Muscle of back (tissue), 11 donors: ENCODE measurements around the gene CXorf65. TPM values are rescaled to one million over a fixed set of nuclear protein-coding genes. Genes with fewer than 3 reads are reported as not detected.

Experiments used
- DNase-seq, 3 donors: peaks; one replicate each; pipeline versions ENCODE4 v3.0.0 to v3.0.0-alpha.2; 2013
- polyA plus RNA-seq, 10 donors: library from polyadenylated mRNA; unstranded; fragments of 120-200 nt; gene quantifications; one replicate each; pipeline ENCODE4 v1.2.1, GENCODE V29; 2013; ENCODE audit not compliant: insufficient read length in 10 of 10

Gene CXorf65
- polyA plus RNA-seq, 10 donors, result 0.52 to 2.0 (median 1.1) TPM; not detected in 4

DNA sequence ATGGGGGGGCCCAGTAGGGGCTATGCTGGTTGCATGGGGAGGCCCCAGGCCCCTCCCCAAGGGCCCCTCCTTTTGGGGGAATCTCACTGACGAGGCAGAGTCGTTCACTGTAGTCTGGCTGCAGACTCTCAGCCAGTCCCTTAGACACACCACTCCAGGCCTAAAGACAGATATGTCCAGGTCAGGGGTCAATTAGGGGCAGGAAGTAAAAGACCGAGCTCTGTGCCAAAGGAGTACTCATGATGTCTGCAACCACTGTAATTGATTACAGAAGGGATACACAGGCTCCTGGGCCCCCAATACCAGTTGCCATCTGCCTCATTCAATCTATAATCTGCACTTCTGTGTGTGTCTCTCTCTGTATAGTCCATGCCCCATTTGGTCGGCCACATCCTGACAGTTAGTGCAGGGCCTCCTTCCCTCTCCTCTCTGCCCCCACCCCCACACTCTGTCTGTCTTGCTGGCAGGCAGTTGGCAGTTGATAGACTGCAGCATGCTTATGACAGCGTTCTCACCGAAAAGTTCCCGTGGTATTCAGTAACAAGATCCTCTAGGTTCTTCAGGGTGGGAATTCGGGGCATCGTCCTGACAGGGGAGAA, 1.3 kb upstream of the CXorf65 start:
- DNase-seq, result no peak

DNA sequence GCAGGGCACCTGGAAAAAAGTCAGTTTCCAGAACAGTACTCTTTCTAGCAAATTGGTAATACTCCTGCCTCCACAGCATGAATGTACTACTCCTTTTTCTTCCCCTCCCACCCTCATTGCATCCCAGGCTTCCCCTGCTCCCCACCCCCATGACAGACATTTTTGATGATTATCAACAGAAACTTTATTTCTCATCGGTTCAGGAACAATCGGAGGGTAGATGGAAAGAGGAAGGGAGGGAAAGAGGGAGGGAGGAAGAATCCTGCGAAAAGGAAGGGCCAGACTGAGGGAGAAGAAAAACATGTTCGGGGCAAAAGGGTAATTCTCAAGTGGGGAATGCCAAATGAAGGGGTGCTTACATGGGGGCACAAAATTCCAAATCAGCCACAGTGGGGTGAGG, 705 bp upstream of the CXorf65 start:
- no peak for DNase-seq

DNA sequence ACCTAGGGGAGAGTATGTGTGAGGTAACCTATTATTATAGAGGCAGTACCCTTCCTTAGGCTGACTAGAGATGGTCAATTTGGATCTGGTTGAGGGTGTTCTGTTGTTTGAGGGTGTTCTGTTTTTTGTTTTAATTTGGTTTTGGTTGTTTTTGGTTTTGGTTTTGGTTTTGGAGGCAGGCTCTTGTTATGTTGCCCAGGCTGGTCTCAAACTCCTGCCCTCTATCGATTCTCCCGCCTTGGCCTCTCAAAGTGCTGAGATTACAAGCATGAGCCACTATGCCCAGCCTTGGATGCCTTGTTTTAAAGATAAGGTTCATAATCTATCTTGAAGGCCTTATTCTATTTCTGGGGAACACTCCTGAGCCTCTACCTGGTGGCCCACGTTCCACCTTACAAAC, 912 bp downstream of the CXorf65 start:
- no peak for DNase-seq

DNA sequence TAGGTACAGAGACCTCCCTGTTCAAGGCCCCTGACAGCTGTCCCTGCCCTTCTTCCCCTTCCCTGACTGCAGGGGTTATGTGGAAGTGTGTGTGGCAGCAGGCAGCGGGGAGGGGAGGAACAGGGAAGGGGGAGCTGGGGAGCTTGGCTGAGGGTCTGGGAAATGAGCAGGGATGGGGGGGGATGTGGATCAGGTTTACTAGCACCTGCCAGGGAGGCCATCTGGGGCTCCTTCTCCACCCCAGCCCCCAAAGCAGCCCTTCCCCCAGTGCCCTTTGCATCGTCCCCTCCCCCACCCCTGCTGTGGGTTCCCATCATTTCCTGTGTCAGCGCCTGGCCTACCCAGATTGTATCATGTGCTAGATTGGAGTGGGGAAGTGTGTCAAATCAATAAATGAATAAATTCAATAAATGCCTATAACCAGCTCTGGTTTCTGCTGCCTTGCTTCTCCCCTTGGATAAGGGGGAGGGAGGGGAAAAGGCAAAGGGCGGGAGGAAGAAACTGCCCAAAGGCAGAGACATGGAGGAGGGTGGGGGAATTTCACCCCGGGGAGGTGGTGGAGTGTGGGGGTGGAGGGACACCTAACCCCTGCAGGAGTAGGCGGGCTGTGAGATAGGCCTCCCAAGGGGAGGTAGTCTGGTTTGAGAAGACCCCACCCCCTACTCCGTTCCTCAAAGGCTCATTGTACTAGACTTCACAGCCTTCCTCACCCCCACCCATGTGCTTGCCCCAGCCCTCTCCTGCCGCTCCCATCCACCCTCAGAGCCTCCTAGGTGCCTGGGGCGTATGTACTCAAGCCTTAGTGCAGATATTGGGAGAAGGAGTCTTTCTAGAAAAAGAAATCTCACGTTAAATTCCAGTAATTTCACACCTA, 3.2 kb downstream of the CXorf65 start:
- peak in 2 of 3 donors; percentile 42 to 65 for DNase-seq

DNA sequence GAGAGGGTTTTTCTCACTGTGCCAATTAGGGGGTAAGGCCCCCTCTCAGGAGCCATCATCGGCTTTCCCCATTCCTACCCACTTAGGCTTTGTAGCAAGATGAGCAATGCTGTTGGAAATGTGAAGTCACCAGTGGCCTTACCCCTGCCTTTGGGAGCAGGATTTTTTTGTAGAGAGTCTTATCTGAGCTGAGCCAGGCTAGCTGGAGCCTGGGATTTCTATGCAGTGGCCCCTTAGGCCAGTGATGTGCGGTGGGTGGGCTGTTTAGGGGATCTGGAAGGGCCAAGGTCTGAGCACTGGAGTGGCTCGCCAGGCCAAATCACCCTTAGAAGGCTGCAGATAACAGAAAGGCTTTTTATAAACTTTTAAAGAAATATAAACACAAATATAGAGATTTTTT, 4.2 kb downstream of the CXorf65 start:
- DNase-seq, result no peak

DNA sequence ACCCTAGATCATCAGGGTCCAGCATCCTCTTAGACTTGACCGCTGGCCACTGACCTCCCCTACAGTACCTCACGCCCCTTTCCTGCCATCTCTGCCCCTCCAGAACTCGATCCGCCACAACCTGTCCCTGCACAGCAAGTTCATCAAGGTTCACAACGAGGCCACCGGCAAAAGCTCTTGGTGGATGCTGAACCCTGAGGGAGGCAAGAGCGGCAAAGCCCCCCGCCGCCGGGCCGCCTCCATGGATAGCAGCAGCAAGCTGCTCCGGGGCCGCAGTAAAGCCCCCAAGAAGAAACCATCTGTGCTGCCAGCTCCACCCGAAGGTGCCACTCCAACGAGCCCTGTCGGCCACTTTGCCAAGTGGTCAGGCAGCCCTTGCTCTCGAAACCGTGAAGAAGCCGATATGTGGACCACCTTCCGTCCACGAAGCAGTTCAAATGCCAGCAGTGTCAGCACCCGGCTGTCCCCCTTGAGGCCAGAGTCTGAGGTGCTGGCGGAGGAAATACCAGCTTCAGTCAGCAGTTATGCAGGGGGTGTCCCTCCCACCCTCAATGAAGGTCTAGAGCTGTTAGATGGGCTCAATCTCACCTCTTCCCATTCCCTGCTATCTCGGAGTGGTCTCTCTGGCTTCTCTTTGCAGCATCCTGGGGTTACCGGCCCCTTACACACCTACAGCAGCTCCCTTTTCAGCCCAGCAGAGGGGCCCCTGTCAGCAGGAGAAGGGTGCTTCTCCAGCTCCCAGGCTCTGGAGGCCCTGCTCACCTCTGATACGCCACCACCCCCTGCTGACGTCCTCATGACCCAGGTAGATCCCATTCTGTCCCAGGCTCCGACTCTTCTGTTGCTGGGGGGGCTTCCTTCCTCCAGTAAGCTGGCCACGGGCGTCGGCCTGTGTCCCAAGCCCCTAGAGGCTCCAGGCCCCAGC, 5.7 kb downstream of the CXorf65 start:
- no peak for DNase-seq

DNA sequence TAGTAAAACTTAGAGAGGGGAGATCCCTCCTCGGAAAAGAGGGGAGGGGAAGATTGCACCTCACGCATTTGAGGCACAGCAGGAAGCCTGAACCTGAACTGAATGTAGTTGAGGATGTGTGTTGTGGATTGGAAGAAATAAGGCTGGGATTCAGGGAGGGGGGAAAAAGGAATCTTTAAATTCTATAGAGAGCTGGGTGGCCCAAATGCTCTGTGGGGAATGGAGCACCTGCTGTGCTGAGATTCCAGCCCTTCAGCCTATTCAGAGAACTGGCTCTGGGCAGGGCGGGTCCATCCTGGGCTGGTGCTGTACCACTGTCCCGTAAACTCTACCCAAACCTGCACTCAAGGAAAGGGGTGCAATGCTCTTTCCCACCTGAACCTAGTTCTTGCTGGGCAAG, 6.8 kb downstream of the CXorf65 start:
- no peak for DNase-seq

DNA sequence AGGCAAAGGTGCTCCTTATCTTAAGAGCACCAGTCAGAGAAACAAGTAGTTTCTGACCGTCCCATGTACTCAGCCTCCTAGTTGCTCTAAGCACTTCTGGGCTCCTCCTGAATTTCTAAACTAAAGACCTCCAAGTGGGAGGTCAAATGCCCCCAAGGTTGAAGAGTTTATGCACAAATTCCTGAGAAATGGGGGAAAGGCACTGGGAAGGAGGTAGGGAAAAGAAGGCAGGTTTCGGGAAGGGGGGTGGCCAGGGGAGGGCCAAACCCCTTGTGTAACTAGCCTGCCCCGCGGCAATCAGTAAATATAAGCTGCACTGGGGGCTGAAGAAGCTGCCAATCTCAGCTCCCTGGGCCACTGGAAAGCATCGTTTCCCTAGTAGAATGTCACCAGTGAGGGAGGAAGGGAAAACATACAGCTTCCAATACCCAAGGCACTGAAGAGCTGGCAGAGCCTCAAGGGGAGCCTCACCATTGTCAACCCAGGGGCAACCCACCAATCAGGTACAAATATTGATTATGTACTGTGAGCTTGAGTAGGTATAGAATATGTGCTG, 7.5 kb downstream of the CXorf65 start:
- no peak for DNase-seq

DNA sequence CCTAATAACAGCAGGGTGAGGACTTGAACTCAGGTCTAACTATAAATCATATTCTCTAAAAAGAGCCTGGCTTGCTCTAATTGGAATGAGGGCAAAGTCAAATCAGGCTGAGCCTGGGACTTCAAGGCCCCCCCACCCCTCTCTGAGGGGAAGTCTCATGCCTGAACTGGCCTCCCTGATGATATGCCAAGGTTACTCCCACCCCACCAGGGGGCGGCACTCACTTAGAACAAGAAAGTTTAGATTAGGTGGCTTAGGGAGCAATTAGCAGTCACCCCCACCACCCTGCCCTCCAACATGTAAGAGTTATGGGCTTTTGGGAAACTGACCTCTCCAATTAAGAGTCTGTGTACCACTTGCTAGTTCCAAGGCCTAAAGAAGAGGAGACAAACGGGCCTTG, 8.2 kb downstream of the CXorf65 start:
- peak in 1 of 3 donors; percentile 45 for DNase-seq

DNA sequence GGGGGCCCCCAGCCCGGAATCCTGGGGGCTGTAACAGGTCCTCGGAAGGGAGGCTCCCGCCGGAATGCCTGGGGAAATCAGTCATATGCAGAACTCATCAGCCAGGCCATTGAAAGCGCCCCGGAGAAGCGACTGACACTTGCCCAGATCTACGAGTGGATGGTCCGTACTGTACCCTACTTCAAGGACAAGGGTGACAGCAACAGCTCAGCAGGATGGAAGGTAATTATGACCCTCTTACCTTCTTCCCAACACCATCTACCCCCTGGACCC, 9.8 kb downstream of the CXorf65 start:
- DNase-seq, result no peak

DNA sequence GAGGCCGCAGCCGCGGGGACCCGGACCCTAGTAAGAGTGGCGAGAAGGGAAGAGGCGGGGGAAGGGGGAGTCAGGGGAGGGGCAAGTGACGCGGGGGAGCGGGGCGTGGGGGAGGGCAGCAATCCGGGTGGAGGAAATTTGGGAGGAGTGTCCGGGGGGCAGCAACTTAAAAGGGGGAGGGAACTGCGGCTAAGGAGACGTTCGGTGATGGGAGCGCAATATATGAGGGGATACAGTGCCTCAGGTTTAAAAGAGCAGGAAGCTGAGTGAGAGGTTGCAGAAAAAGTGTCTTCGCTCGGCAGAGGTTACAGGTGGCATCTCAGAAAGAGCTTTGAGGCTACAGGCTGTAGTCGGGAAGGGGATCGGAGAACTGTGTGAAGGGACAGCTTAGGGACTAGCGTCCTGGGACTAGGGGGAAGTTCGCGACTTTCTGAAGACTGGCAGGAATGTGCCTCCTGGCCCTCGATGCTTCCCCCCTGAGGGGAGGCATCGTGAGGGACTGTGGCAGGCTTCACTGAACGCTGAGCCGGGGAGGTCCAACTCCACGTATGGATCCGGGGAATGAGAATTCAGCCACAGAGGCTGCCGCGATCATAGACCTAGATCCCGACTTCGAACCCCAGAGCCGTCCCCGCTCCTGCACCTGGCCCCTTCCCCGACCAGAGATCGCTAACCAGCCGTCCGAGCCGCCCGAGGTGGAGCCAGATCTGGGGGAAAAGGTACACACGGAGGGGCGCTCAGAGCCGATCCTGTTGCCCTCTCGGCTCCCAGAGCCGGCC, 10.4 kb downstream of the CXorf65 start:
- peak; percentile 46 to 81 (median 61) for DNase-seq

DNA sequence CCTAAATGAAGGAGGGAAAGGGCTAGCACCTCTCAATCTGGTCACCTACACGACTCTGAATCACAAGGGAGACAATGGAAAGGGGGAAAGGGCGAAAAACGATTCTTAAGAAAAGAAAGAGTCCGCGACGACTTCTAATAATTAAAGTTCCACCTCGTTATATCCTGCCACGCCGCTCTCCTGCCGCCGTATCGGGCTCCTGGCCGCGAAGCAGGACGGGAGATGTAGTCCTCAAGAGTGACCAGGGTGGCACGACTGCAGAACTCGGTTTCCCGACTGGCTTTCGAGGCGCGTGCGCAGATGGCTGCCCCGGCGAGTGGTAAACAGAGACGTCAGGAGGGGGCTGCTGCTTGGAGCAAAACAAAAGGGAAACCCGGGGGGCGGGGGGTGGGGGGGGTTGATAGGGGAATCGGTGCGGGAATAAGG, 11.0 kb downstream of the CXorf65 start, which contains the start of gene FOXO4:
Gene FOXO4, plus strand, starts transcription at position 297 of the 426 bp plus-strand sequence. CDS start 678 bp downstream, outside the sequence.
- peak; percentile 85 to 94 (median 90) for DNase-seq

DNA sequence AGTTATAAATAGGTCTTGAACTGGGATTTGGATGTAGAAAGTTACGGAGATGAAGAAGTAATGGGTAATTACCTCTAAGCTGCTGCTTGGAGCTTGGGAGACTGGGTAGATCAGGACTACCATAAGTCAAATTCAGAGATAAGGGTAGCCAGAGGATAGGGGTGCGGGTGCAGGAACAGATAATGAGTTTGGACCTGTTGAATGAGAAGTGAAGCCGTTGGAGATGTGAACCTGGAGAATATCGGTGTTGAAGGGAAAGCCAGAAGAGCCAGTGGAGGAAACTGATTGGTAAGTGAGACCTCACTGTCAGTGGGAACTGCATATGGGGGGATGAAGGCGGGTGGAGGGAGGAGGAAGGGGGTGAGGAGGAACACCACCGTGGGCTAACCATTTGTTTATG, 11.5 kb downstream of the CXorf65 start:
- DNase-seq, result no peak

DNA sequence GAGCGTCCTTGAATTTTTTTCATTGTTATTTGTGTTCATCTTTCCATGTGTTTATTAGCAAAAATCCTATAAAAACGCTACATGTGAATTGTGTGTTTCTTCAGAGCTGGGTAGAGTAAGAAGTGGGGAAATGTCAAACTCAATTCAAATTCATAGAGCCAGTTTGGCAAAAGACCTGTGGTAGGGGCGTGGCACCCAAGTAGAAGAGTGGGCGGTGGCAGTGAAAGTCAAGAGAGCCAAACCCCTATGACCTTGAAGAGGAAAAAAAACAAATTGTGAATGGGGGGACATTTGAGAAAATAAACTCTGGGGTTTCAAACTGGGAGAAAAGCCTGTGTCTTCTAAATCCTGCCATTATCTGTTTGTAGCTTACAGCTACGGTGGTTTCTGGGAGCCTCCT, 15.3 kb downstream of the CXorf65 start:
- no peak for DNase-seq

DNA sequence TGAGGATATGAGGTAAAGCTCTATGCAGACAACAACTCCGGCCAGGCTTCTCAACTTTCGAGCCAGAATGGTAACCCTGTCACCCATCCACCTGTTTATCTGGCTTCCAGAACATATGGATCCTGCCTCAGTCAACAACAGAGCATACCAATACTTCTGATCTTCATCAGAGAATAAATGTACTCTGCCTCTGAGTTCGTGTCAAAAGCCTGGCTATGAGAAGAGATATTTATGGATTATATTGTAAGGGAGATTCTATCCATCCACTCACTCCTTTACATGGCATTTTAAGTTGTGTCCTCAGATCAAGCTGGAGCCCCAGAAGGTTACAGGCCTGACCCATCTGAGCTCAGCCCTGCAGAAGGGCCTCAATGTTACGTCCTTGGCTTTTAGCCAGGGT, 20.6 kb downstream of the CXorf65 start:
- DNase-seq, result no peak

DNA sequence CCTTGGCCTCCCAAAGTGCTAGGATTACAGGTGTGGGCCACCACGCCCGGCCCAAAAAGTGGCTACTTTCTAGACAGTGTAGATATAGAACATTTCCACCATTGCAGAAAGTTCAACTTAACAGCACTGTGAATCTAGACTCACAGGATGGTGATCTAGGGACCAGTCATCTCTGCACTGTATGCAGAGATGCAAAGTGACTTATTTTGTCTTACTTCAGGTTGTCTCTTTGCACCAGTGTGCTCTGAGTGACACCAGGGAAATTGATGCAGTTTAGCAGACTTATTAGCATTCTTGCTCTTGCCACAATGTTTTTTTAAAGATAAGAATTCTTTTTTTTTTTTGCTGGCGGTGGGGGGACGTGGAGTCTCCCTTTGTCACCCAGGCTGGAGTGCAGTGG, 23.7 kb downstream of the CXorf65 start:
- DNase-seq, result no peak

DNA sequence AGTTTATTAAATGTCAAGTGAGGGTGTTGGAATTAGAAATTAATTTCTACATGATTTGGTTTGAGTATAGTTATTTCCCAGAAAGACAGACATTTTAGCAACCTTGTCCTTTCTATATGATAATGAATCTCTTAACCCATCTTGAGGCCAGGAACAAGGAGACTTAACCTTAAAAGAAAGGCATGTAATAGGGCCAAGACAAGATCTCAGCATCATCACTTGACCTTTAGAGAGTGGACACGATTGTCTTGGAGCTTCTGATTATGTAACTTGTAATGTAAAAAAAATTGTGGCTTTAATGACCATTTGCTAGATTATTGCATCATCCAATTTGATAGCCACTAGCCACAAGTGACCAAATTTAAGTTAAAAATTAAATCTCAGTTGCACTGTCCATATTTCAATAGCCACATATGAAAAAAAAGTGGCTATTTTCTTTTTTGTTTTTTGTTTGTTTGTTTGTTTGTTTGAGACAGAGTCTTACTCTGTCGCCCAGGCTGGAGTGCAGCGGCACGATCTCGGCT, 24.4 kb downstream of the CXorf65 start:
- no peak for DNase-seq

DNA sequence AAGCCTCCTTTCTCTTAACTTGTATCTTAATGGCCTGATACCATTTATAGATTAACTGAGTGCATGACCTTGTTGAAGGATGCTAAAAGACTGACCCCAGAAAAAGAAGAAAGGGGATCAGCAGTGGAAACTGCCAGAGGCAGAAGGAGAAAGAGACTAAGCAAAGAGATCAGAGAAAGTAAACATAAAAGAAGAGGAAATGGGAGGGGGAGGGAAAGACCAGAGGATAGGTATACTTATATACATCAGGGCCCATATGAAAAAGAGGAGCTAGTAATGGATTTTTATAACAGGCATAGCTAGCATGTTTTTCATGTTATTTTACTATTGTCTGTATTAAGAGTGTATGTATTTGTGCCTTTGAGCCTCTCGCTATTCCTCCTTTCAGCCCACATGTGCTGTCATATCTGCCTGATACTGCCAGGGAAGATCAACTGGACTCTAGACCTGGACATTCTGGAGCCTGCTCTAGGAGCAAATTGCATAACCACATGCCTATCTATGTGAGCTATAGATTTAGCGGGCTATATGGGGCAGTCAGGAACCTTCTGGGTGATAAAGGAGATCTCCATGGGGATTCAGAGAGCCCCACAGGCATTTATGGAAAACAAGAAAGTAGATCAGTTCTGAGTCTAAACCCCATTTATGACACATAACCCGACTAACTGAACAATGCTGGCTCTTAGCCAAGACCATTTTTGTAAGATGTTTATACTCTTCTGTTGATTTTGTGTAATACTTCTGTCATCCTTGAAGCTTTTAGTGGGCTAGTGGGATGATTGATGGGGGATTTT, 25.0 kb downstream of the CXorf65 start:
- no peak for DNase-seq

DNA sequence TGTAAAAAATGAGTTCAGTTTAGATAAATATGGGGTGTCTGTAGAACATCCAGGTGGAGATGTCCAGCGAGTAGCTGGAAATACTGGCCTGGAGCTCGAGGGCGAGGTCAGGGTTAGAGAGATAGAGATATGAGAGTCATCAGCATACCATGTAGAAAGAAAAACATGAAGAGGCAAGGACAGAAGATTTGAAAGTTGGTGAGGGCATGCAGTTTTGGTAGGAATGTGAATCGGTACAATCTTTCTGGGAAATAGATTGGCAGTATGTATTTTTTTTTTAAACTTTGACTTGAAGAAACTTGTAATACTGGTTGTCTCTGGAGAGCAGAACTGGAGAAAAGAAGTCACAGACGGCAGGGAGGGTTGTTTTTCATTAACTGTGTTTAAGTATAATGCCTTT, 36.0 kb downstream of the CXorf65 start:
- DNase-seq, result no peak
